Measurements from ENCODE around the gene TMEM44.
A peak's percentile ranks its signal among the peaks of the same experiment; 100 is the strongest.

TMEM44 gene

DNA sequence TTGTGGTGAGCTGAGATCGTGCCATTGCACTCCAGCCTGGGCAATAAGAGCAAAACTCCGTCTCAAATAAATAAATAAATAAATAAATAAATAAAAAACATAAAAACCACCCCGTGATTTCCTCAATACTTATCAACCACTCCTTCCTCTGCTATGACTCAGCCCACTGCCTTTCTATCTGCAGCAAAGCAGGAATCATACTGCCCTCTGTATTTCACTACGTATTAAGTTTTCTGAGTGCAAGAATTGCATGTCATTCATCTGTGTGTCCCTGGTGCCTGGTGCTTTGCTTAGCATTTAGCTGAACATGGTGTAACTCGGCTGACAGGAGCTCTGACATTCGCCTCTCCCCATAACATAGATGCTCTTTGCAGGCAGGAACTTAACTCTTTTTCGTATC is 31.6 kb upstream of the TMEM44 start:
- no peak for DNase-seq
- Mint-ChIP-seq H3K4me3 (no peak overlapping the region), H3K36me3 (peaks cover 46% of the 10 kb centered on the region), H3K4me1 (peaks cover 12% of the 10 kb centered on the region), H3K27ac (no peak overlapping the region), H3K27me3 (no peaks in the 10 kb centered on the region), H3K9me3 (no peaks in the 10 kb centered on the region)
- CTCF ChIA-PET, result no interaction called here

DNA sequence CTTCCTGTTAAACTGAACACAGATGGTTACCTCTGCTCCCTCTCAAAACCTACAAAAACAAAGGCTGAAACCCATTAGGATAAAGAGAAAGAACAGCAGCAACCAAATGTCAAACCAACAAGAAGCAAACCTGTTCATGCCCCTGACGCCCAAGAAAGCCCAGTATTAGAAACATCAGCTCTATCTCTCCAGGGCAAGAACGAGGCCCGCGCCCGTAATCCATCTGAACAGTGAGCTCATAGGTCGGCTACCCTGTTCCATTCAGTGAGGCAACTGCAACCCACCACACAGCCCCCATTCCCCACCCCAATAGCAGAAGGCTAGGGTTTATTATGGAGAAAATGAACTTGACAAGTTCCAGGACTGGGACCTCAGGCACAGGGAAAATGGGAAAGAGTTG is 28.7 kb upstream of the TMEM44 start:
- Mint-ChIP-seq H3K27me3 (no peaks in the 10 kb centered on the region), H3K27ac (no peak overlapping the region), H3K36me3 (peaks cover 47% of the 10 kb centered on the region), H3K4me3 (no peak overlapping the region), H3K9me3 (no peaks in the 10 kb centered on the region), H3K4me1 (peaks cover 5% of the 10 kb centered on the region)
- no peak for DNase-seq
- CTCF ChIA-PET, result interaction anchor here (1.8 to 2.1 kb wide), 2 partner anchors 9 to 21 kb away, joined by 7 to 8 read pairs; no protein-coding TSS in a partner anchor

DNA sequence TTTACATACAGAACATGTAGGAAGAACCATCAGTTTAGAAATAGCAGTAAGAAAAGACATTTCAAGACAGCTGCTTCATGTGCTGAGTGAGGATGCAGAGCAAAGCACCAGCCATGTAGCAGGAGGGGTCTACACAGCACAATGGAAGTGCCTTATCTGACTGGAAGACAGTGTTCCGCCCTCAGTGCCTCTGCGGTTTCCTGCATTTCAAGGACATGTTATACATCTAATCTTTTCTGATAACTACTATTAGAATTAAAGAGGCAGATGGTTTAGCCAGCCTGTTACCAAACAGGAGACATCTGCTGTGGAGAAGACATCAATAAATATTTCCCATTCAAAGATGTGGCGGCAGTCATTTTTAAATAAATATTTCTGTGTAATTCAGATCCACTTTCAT is 28.2 kb upstream of the TMEM44 start:
- Mint-ChIP-seq H3K9me3 (no peaks in the 10 kb centered on the region), H3K27me3 (no peaks in the 10 kb centered on the region), H3K27ac (no peak overlapping the region), H3K4me1 (peaks cover 5% of the 10 kb centered on the region), H3K4me3 (no peak overlapping the region), H3K36me3 (peaks cover 50% of the 10 kb centered on the region)
- DNase-seq, result no peak
- CTCF ChIA-PET, result interaction anchor here (1.8 to 2.1 kb wide), 2 partner anchors 10 to 21 kb away, joined by 7 to 8 read pairs; no protein-coding TSS in a partner anchor

DNA sequence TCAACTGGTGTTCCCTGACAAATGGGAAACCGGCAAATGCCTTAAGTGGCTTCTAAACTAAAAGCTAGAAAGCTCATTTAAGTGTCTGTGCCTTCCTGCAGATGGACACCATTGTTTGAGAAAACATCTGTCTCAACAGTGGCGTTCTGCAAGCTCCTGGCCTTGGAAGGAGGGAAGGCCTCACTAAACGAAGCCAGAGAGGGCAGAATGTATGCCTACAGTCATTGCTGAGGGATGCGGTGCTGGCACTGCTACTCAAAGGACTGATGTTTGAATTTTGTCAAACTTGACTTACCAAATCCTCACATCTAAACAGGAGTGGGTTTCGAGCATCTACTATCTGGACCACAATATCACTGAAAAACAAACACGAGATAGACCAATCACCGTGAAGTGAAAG is 26.6 kb upstream of the TMEM44 start:
- Mint-ChIP-seq H3K27ac (no peak overlapping the region), H3K36me3 (peaks cover 47% of the 10 kb centered on the region)
- CTCF ChIA-PET, result interaction anchor here (1.4 to 2.1 kb wide), 2 partner anchors 11 to 23 kb away, joined by 4 to 7 read pairs; no protein-coding TSS in a partner anchor

DNA sequence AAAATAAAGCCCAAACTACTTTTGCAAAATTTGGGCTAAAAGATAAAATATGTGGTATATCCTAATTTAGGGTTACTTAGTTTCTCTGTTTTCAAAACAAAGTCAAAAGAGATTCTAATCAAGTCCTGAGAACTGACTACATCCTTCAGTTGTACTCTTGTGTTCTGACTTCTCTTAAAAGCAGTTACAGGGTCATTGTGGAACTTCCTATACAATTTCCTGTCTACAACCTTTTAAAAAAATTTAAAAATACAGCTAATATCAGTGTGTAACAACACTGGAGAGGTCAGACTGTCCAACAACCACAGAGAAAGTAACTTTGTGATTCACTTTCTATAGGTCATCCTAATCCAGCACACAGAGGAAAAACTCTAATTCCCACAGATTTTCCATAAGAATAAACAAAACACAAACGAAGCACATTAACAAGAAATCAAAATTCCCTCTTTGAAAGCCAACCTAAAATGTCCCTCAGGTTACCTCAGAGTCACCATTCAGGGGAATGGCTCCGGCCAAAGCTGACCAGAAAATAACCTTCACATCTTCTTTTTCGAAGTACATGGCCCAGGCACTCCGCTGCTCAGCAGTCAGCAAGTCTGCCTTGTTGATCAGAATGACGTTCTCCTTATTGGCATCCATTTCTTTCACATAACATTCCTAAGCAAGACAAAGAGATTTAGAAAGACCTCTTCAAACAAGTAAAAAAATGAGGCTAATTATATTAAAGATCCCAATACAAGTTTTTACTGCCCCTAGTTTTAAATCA is 25.4 kb upstream of the TMEM44 start:
- H3K4me3 Mint-ChIP-seq, result no peak overlapping the region
- H3K9me3 Mint-ChIP-seq, result no peaks in the 10 kb centered on the region
- CTCF ChIA-PET, result interaction anchor here (2.4 kb wide), 1 partner anchor 13 kb away, joined by 16 read pairs; the partner anchor contains the start of gene LSG1
- H3K27me3 Mint-ChIP-seq, result no peaks in the 10 kb centered on the region
- peaks cover 12% of the 10 kb centered on the region for H3K4me1 Mint-ChIP-seq
- H3K36me3 Mint-ChIP-seq, result peaks cover 53% of the 10 kb centered on the region
- no peak overlapping the region for H3K27ac Mint-ChIP-seq
- DNase-seq, result no peak

More for the DNA sequence above, 26.6 kb upstream of the TMEM44 start:
- no peak for DNase-seq
- H3K4me3 Mint-ChIP-seq, result no peak overlapping the region
- peaks cover 5% of the 10 kb centered on the region for H3K4me1 Mint-ChIP-seq
- no peaks in the 10 kb centered on the region for H3K9me3 Mint-ChIP-seq
- no peaks in the 10 kb centered on the region for H3K27me3 Mint-ChIP-seq

DNA sequence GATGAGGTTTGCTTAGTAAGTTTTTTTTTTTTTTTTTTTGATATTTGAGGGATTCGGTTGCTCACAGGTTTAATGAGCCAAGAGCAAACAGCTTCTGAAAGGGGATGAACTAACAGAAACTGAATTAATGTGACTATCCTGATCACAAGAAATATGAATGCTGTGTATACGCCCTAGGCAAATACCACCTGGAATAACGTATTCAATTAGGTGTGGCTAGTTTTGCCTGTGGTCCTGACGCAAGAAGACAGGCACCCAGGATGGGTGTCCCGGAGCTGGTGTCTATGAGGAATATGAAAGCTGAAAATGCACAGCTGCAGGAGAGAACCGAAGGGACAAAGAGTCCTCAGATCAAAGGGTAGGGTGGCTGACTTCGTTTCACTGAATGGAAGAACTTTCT is 24.2 kb upstream of the TMEM44 start:
- Mint-ChIP-seq H3K4me1 (peaks cover 12% of the 10 kb centered on the region), H3K36me3 (peaks cover 60% of the 10 kb centered on the region), H3K4me3 (no peak overlapping the region), H3K9me3 (no peaks in the 10 kb centered on the region), H3K27ac (no peak overlapping the region), H3K27me3 (no peaks in the 10 kb centered on the region)
- no peak for DNase-seq
- CTCF ChIA-PET, result interaction anchor here (2.4 kb wide), 1 partner anchor 14 kb away, joined by 16 read pairs; the partner anchor contains the start of gene LSG1

DNA sequence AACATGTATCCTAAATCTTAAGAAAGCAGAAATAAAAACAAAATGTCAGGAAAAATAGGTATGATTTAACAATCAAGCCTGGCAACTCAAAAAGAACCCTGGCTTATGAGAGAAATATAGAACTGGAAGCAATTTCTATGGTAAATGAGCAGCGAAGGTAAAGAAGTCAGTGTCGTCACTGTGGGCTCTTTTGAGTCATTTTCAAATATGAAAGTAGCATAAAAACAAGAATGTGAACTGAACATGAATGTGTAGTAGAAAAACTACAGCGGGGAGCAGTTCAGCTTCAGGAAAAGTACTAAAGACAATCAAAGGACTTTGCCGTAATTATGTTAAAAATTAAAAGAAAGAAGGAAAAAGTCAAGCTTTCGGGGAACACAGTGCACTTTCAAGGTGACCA is 21.2 kb upstream of the TMEM44 start:
- no peak overlapping the region for H3K4me3 Mint-ChIP-seq
- no peak for DNase-seq
- peaks cover 6% of the 10 kb centered on the region for H3K4me1 Mint-ChIP-seq
- CTCF ChIA-PET, result no interaction called here
- H3K27me3 Mint-ChIP-seq, result no peaks in the 10 kb centered on the region
- H3K9me3 Mint-ChIP-seq, result no peaks in the 10 kb centered on the region
- H3K27ac Mint-ChIP-seq, result peak overlapping the region; percentile 63
- H3K36me3 Mint-ChIP-seq, result peaks cover 72% of the 10 kb centered on the region

DNA sequence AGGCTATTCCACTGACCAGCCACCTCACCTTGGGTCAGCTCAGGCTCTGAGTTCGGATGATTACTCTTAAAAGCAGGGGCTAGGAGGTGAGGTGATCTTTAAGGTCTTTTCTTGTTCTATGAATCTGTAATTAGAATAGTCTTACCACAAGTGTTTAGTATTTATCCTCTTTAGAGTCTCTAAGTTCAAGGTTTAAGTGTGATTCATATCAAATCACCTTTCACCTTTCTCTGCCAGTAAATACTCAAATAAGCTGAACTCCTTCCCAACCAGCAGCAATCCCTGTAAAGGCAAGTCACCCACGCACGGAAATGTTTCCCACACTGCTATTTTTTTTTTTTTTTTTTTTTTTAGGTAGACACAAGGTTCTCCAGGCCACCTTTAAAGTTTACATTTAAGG is 14.5 kb upstream of the TMEM44 start:
- Mint-ChIP-seq H3K27ac (no peak overlapping the region), H3K4me3 (no peak overlapping the region), H3K9me3 (no peaks in the 10 kb centered on the region), H3K36me3 (peaks cover 52% of the 10 kb centered on the region), H3K27me3 (no peaks in the 10 kb centered on the region), H3K4me1 (no peaks in the 10 kb centered on the region)
- CTCF ChIA-PET, result no interaction called here
- DNase-seq, result no peak

DNA sequence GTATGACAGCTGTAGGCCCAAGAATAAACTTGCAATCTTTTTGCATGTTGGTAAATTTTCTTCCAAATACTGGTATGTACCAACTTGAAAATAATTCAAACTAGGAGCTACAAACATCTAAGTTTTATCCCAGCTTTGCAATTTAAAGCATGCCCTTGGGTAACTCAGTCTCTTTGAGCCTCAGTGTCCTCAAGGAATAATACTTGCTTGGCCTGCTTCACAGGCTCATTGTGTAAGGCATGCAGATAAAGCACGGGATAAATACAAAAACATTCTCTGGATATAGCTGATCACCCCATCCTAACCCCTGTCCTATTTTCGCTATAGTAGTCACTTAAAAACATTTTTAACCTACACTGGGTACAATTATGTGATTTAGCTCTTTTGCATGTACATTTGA is 9.6 kb upstream of the TMEM44 start:
- Mint-ChIP-seq H3K27ac (peak overlapping the region; percentile 10), H3K4me3 (no peak overlapping the region), H3K27me3 (no peaks in the 10 kb centered on the region), H3K9me3 (no peaks in the 10 kb centered on the region), H3K36me3 (peaks cover 38% of the 10 kb centered on the region), H3K4me1 (peaks cover 4% of the 10 kb centered on the region)
- CTCF ChIA-PET, result interaction anchor here (0.6 to 1.3 kb wide), 4 partner anchors 9 to 45 kb away, joined by 3 to 6 read pairs (median 4); partner anchors contain the start of gene TMEM44
- DNase-seq, result no peak

DNA sequence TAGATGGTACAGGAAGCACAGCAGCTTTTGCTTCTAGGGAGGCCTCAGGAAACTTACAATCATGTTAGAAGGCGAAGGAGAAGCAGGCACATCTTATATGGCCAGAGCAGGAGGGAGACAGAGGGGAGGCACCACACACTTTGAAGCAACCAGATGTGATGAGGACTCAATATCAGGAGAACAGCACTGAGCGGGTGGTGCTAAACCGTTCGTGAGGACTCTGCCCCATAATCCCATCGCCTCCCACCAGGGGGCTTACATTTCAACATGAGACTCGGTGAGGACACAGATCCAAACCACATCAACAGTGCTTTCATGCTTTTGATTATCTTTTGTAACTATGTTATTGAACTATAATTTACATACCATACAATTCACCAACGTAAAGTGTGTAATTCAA is 7.6 kb upstream of the TMEM44 start:
- peaks cover 32% of the 10 kb centered on the region for H3K36me3 Mint-ChIP-seq
- H3K9me3 Mint-ChIP-seq, result no peaks in the 10 kb centered on the region
- no peak overlapping the region for H3K4me3 Mint-ChIP-seq
- no peak overlapping the region for H3K27ac Mint-ChIP-seq
- no peaks in the 10 kb centered on the region for H3K27me3 Mint-ChIP-seq
- CTCF ChIA-PET, result interaction anchor here (2.3 kb wide), 1 partner anchor 11 kb away, joined by 5 read pairs; no protein-coding TSS in a partner anchor
- DNase-seq, result peak; percentile 48
- peaks cover 8% of the 10 kb centered on the region for H3K4me1 Mint-ChIP-seq

DNA sequence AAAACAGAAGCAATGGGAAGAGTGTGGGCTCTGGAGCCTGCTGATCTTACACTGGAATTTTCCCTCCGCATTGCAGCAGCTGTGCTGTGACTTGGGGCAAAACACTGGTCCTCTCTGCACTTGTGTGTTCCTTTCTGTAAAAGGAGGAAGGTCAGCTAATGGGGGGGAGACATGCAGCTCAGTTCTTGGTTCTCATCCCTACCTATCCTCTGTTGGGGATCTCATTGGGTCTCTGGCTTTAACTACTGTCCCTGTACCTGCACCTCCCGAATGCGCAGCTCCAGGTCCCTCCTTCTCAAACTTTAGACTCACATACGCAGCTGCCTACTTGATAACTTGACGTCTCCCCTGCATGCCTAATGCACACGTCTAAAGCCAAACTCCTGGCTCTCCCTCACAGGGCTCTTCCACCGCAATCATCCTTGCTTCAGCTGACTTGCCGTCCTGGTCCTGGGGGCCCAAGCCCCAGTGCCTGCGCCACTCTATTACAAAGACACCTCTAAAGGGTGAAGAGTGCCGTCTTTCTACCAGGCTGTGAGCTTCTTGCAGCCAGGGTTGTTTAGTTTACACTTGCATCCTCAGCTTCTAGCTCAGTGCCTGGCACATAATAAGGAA is 5.9 kb upstream of the TMEM44 start:
- no peak overlapping the region for H3K27ac Mint-ChIP-seq

DNA sequence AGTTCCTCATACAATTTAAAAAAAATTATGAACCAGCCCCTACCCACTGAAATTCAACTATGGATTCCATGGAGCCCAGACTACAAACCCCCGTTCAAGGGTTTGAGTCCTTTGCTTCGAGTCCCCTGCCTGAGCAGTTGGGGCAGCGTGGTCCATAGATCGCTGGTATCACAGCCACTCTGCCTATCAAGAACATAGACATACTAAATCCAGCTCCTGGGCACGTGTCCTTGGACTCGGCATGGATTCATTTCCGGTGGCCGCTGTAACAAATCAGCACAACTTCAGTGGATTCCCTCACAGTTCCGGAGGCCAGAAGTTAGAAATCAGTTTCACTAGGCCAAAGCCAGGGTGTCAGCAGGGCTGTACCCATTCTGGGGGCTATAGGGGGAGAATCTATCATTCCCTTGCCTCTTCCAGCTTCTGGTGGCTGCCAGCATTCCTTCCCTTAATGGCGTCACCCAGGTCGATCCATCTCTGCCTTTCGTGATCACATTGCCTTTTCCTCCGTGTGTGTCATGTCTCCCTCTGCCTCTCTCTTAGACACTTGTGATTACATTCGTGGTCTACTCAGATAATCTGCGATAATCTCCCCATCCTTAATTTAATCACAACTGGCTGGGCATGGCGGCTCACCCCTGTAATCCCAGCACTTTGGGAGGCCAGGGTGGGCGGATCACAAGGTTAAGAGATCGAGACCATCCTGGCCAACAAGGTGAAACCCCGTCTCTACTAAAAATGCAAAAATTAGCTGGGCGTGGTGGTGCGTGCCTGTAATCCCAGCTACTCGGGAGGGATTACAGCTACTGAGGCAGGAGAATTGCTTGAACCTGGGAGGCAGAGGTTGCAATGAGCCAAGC is 4.6 kb upstream of the TMEM44 start:
- peak overlapping the region; percentile 52 for H3K27ac Mint-ChIP-seq
- H3K9me3 Mint-ChIP-seq, result no peaks in the 10 kb centered on the region
- no peak for DNase-seq
- CTCF ChIA-PET, result interaction anchor here (1.3 kb wide), 1 partner anchor 50 kb away, joined by 3 read pairs; no protein-coding TSS in a partner anchor
- no peak overlapping the region for H3K4me3 Mint-ChIP-seq
- H3K4me1 Mint-ChIP-seq, result peaks cover 15% of the 10 kb centered on the region
- H3K27me3 Mint-ChIP-seq, result peaks cover 4% of the 10 kb centered on the region
- H3K36me3 Mint-ChIP-seq, result peaks cover 16% of the 10 kb centered on the region

More for the DNA sequence above, 5.9 kb upstream of the TMEM44 start:
- Mint-ChIP-seq H3K4me1 (peaks cover 8% of the 10 kb centered on the region), H3K36me3 (peaks cover 19% of the 10 kb centered on the region), H3K9me3 (no peaks in the 10 kb centered on the region), H3K27me3 (no peaks in the 10 kb centered on the region), H3K4me3 (no peak overlapping the region)
- no peak for DNase-seq
- CTCF ChIA-PET, result interaction anchor here (0.5 to 1.3 kb wide), 3 partner anchors 44 to 611 kb away, joined by 3 to 5 read pairs (median 3); no protein-coding TSS in a partner anchor

DNA sequence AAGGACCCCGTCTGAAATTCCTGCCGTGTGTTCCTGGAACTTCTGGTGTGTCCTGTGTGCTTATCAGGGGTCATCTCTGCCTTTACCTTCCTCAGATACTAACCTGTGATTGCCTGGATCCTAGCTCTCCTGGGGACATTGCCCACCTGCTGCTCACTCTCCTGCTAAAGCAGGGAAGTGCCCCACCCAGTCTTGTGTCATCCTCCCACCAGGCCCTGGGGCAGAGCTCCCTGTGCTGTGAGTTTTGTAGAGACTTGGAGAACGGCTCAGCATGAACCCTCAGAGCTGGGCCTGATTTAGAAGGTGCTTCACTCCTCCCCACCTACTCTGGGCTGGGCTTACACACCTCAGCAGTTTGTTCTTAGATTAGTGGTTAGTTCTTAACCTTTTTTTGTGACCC is 3.8 kb upstream of the TMEM44 start:
- Mint-ChIP-seq H3K4me1 (peaks cover 22% of the 10 kb centered on the region), H3K9me3 (no peaks in the 10 kb centered on the region), H3K27ac (no peak overlapping the region), H3K4me3 (no peak overlapping the region), H3K36me3 (peaks cover 13% of the 10 kb centered on the region), H3K27me3 (peaks cover 6% of the 10 kb centered on the region)
- CTCF ChIA-PET, result no interaction called here
- no peak for DNase-seq
